ENCODE results near the gene EFCC1. TPM values are rescaled to one million over a fixed set of nuclear protein-coding genes. Genes with fewer than 3 reads are reported as not detected.

Gene EFCC1
- total and polyA plus RNA-seq, 2 of the 13 experiments (the other 11 are each of a cell fraction or from before 2014, with no cell fraction given), result not detected

DNA sequence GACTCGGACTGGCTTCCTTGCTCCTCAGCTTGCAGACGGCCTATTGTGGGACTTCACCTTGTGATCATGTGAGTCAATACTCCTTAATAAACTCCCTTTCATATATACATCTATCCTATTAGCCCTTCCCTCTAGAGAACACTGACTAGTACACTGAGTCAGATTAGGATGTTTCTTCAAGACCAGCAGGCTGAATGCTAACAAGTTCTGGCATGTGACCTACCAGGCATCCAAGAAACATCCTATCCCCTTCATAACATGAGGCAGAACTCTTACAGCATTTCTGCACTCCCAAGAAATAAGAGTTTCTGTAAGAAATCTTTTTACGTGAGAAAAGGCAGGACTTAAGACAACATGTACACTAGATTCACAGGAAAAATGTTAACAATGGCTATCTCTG, 16.5 kb upstream of the EFCC1 start:
- H3K9me3 ChIP-seq (ENCODE audit: low read length), result no peaks in the 10 kb centered on the region
- TF ChIP-seq SIN3B (IDR thresholded peaks at IDR 0.05; ENCODE audit: low read length) (no peak), HNRNPUL1 (IDR thresholded peaks at IDR 0.05; ENCODE audit: low read depth, low read length) (no peak), DPF2 (CRISPR knock-in tag; IDR thresholded peaks at IDR 0.05; ENCODE audit: borderline replicate concordance, low read depth) (no peak), ZNF597 (CRISPR knock-in tag; IDR thresholded peaks at IDR 0.05) (no peak), ATF6 (CRISPR knock-in tag; conservative IDR thresholded peaks at IDR 0.05) (no peak), SALL1 (CRISPR knock-in tag; IDR thresholded peaks at IDR 0.05) (no peak)
- no peaks in the 10 kb centered on the region for H4K20me1 ChIP-seq (ENCODE audit: insufficient read depth, low read length)
- no TSS peak for BruUV-seq (replicated peaks)
- no peak overlapping the region for H3K4me2 ChIP-seq (ENCODE audit: low read depth, low read length)
- no peaks in the 10 kb centered on the region for H3K79me2 ChIP-seq (ENCODE audit: insufficient read depth, low read length)
- WGBS (ENCODE audit: low lambda C conversion rate), result 42% methylated on average over 3 of the region's 3 CpGs
- no peak overlapping the region for H3K27ac ChIP-seq (ENCODE audit: extremely low read length, insufficient read depth, low read length)
- no peak for ATAC-seq
- H3K4me1 ChIP-seq (ENCODE audit: insufficient read depth, low read length), result no peaks in the 10 kb centered on the region
- no peak overlapping the region for H3K9ac ChIP-seq (ENCODE audit: insufficient read depth, low read depth, low read length)
- no peak for DNase-seq (ENCODE audit: low spot score)
- intact Hi-C loops (cut with micrococcal nuclease; ENCODE audit: unreplicated experiment) (no loop called here), in situ Hi-C loops (cut with HindIII; ENCODE audit: extremely low pct_ligation_motif_present, low pct_unique_long_range_greater_than_20kb) (no loop called here)
- H3K27me3 ChIP-seq (ENCODE audit: control insufficient read depth in 1 of 2, insufficient read depth in 2 of 2, low read length in 2 of 2), result peaks cover 5 to 16% of the 10 kb centered on the region in 2 experiments; a peak in 3 of 5 replicates
- ChIA-PET CTCF (ENCODE audit: low intra/inter-chr PET ratio, low total read pairs) (no interaction called here), POLR2A (no interaction called here)
- no peak overlapping the region for H3K4me3 ChIP-seq (replicated peaks in 1 of 3; ENCODE audit: insufficient read depth in 1 of 3, low read depth in 2 of 3, low read length in 3 of 3)
- no peak for FAIRE-seq
- H3K36me3 ChIP-seq (replicated peaks in 1 of 2; ENCODE audit: control insufficient read depth in 1 of 2, insufficient read depth in 2 of 2, low read length in 2 of 2), result no peaks in the 10 kb centered on the region
- no peak overlapping the region for H2AFZ ChIP-seq (ENCODE audit: low read length)

Data from HepG2 (cell line).